Measurements from ENCODE around the gene HSPA4L.

GRCh38 chr4:127843704-127844600, 61.8 kb downstream of the HSPA4L start:
- TF ChIP-seq CTCF (IDR thresholded peaks at IDR 0.05): no peak
- TF ChIP-seq POLR2AphosphoS5 (IDR thresholded peaks at IDR 0.05): no peak
- no peak for TF ChIP-seq POLR2A (IDR thresholded peaks at IDR 0.05)
